NCI-H1417 treated with DMSO at 0.1 percent for 48 hours (cell line): ENCODE data around the gene RHOF.
"Not testable (repeated sequence)": the region's sequence is repeated elsewhere in the genome, so short reads cannot be mapped to it uniquely, and the experiment has no call there.

Source experiments
- DNase-seq: peaks from one replicate; lab custom pipeline; 2025; lab: John Stamatoyannopoulos, UW

RHOF gene

DNA sequence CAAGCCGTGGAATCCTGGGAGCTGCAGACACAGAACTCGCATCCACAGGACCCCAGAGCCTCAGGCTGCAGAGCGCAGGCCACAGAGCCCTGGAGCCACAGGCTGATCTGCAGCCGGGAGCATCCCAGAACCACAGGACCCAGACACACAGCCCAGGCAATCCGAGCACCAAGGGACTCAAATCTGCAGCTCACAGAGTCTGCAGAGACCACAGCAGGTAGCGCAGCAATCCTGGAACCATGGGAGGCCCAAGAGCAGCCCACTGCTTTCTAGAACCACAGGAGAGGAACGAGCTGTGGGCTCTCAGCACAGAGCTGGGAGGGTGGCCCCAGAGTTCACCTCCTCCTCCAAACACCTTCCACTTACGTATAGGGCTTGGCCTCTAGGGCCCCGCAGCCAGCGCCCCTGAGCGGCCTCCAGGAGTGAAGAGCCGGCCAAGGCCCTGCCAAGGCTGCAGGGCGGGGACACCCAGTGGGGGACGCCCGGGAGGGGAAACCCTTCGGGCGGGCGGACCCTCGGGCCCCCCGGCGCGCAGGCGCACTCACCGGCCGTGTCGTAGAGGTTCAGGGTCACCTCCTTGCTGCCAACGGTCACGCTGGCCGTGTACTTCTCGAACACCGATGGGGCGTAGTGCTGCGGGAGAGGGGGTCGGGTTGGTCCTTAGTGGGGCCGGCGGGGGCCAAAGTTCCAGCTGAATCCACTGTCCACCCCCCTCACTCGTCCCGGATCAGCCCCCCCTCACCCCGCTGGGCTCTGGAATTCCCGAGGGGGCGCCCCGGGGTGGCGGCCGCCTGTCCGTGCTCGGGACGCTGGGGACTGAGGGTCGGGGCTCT is 665 bp downstream of the RHOF start:
- no peak for DNase-seq

DNA sequence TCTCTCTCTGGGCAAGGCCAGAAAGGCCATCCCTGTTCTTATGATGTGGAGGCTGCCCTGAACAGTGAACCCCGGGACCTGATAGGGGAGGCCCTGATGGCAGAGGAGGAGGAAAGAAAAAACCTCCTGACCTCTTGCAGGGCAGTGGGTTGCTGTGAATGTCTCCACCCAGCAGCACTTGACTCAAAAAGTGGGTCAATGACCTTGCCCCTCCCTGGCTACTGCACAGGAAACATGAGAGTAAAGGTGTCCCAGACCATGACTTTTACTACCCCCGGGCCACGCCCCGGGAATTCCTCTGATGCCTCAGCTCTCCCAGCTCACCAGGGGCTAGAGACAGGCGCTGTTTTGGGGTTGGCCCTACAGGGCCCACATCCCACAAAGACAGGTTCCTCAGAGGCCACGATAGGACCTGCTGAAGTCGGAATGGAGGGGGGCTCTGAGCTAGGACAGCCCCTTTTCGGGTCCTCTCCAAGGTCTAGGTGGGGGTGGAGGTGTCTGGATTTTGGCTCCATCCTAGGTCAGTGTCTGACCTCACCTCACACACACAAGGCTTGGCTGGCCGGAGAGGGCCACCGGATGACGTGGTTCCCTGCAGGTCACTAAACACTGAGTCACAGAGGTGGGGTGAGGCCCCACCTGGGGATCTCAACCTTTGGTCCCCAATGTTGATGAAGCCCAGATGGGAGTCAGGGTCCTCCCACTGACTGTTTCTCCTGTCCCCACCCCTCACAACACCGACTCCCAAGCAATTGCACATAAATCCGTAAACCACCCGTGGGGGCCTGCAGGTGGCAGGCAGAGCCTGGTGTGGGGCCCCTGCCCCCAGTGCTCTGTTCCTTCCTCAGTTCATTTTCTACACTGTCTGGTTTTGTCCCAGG is 1.6 kb downstream of the RHOF start:
- DNase-seq: no peak

DNA sequence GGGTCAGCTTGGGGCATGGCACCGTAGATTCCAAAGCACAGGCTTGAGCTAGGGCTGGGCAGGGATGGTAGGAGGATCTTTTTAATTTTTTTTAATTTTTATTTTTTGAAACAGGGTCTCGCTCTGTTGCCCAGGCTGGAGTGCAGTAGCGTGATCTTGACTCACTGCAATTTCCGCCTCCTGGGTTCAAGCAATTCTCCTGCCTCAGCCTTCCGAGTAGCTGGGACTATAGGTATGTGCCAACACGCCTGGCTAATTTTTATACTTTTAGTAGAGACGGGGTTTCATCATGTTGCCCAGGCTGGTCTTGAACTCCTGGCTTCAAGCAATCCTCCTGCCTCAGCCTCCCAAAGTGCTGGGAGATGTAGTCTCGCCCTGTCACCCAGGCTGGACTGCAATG is 2.7 kb downstream of the RHOF start:
- not testable (repeated sequence) for DNase-seq

DNA sequence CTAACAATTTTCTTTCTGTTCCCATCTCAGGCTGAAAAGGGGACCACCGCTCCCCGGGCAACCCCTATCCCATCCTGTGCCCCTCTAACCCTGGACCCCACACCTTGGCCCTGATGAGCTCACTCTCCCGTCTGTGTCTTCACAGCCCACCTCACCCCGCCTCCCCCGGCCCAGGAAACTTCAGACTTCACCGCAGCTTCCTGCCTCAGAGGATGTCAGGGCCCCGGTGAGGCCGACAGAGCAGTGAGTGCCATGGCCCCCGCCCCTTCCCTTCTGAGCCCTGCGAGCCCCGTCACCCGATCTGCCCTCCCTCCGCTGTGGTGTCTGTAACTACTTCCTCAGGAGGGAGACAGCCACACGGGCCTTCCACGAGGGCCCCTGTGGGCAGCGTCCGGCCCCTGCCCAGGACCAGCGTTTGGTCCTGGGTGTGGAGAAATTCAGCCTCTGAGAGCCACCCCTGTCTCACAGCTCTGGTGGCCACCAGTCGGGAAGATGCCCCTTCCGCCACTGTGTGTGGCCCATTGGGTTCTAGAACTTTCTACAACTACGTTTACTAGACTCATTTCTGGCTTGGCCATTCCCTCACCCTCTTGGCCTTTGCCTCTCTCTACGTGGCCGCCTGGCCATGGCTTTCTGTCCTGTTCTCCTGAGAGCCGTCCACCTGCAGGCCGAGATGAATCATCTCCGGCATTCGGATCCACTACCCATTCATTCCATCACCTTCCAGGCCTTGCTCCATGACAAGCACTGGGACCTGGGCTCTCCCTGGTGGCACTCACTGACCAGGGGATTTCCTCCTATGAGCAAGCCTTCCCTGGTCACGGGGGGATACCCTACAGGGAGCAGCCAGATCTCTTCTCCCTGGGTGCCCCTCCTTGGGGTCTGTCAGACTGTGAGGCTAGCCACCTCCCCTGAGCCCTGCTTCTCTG is 3.4 kb downstream of the RHOF start:
- DNase-seq: no peak

DNA sequence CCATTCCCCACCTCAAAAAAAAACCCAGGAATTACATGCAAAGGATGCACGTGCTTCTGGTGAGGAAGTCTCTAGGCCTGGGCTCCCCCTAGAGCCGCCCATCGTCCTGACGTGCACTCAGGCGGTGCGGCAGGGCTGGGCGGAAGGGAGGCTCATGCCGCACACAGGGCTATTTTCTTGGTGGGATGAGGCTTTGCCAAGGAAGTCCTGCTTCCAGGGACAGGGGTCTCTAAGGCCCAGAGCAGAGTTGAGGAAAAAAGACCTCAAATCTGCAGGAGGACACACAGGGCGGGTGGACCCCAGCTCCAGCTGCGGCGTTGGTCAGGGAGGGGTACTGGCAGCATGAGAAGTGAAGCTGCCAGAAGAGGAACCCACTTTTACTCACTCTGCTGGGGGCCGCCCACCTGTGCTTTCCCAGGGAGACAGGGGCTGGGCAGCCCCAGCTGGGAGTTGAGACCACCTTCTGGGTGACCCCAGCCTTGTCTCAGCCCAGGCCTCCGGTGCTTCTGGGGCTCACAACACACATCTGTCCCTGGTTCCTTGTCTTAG is 4.2 kb downstream of the RHOF start:
- no peak for DNase-seq

- DNase-seq: no peak
These were observed 5.2 kb downstream of the RHOF start for GRCh38 chr12:121788176-121788818.

DNA sequence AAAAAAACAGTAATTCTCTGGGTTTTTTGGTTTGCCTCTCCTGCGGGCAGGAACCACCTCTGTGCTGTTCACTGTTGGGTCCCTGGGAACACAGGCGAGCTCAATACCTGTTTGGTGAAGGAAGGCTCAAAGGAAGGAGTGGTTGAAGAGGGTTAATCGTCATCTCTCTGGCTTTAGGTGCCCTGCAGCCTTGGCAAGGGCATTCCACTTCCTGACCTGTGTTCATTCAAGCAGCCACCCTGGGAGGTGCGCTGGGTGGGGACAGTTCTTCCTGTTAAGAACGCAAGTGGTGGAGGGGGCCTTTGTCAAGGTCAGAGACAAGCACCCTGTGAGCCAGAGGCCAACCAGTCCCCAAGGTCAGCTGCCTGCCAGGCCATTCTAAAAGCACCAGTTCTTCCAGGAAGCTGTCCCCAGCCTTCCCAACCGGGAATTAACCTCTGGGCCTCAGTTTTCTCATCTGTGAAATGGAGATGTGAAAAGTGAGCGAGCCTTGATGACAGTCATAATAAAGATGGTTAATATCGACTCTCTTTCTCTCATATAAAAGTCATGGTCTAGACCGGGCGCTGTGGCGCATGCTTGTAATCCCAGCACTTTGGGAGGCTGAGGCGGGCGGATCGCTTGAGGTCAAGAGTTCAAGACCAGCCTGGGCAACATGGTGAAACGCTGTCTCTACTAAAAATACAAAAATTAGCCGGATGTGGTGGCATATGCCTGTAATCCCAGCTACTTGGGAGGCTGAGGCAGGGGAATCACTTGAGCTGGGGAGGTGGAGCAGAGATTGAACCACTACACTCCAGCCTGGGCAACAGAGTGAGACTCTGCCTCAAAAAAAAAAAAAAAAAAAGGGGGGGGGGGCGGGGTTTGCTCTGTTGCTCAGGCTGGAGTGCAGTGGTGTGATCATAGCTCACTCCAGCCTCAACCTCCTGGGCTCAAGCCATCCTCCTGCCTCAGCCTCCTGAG is 6.1 kb downstream of the RHOF start:
- no peak for DNase-seq

DNA sequence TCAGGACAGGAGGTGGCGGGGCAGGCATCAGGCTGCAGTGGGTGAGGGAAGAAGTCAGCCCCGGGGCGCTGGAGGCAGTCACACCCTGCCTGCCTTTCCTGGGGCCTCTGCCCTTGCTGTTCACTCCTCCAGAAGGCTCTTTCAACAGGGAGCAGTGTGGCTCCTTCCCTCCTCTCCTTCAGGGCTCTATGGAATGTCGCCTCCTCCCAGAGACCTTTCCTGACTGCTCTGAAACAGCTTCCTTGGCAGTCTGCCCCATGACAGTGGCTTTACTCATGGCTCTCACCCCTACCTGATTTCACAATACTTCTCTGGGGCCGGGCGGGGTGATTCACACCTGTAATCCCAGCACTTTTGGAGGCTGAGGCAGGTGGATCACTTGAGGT is 7.1 kb downstream of the RHOF start:
- DNase-seq: no peak

GRCh38 chr12:121784460-121784859 is 9.0 kb downstream of the RHOF start:
- no peak for DNase-seq

GRCh38 chr12:121783766-121784165 is 9.7 kb downstream of the RHOF start:
- no peak for DNase-seq

DNA sequence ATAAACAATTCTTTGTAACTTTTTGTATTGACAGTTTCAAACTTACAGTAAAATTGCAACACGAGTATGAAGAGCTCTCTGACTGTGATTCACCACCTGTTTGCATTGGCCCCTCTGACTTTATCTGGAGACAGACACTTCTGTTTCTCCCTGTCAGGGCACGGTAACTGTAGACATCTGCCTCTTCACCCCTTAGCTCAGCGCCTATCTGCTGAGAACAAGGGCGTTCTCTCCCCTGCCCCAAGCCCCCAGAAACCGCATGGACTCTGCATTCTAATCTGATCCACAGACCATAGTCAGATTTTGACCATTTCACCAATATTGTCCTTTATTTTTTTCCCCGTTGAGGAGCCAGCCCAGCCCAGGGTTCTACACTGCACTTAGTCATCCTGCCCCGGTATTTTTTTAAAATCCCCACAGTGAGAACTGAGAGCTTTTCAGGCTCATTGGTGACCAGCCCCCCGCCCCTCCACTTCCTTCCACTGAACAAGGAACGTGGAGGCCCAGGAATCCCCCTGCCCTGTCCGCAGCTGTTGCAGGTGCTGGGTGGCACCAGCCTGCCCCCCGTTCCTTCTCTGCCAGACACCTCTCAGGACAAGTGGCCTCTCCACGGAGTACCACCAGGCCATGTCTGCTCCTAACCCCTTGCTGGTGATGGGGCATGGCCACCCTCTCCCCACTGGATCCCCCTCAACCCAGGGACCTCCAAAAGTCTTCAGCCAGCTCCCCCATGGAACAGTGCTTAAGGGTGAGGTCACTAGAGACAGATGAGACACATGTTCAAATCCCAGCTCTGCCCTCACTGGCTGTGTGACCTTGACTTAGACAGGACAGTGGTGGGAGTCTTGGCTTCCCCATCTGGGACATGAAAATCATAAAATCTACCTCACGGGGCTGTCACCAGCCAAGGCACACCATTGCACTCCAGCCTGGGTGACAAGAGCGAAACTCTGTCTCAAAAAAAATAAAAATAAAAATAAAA is 11.2 kb downstream of the RHOF start:
- no peak for DNase-seq

DNA sequence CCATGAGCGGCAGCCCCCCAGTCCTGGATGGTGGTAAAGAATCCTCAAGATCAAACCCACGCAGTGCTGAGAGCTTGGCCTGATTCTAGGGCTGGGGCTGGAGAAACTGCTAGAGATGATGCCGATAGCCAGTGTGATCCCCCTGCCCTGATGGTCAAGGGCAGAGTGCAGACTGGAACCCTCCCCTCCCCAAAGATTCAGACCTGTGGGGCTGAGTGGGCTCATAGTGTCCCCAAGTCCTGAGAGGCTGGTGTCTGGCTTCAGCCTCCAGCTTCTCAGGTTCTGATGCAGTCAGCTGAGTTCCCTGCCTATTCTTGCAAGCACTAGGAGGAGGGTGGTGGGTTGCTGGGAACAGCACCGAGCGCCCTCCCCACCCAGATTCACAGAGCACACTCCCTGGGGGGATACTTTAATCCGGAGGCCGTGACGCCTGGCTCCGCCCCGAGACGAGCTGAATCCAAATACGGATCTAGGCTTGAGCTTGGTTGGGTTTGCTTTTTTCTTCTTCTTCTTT is 11.9 kb downstream of the RHOF start:
- no peak for DNase-seq

GRCh38 chr12:121780429-121780828 is 13.1 kb downstream of the RHOF start:
- DNase-seq: no peak

- DNase-seq: no peak
These were observed 14.0 kb downstream of the RHOF start for GRCh38 chr12:121779422-121779895.

- no peak for DNase-seq
These were observed 14.7 kb downstream of the RHOF start for GRCh38 chr12:121778567-121779421.

DNA sequence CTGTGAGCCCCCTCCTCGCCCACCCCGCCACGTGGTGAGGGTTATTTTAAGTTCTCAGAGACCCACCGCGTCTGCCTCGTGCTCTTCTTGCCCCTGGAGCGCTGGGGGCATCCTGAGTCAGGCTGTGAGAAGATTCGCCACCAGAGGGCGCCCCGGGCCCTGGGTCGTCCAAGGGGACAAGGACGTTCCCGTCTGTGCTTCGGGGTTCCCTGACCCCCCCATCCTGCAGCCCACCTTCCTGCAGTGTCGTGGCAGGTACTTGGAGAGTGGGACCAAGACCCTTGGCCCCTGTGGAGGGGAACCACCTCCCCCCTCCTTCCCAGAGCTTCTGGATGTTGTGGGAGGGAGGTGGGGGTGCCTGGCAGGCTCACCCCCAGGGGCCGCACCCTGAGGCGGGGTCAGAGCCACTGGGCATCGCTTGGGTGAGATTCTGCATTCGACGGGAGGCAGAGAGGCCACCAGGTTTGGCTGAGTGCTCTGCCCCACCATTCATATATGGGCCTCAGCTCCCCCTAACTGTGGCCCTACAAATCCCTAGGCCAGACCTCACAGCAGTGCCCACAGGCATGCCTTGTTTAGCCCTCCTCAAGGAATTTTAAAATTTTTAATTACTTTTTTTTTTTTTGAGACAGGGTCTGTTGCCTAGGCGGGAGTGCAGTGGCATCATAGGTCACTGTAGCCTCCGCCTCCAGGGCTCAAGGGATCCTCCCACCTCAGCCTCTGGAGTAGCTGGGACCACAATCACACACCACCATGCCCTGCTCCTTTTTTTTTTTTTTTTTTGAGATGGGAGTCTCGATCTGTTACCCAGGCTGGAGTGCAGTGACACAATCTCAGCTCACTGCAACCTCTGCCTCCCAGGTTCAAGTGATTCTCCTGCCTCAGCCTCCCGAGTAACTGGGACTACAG is 17.0 kb downstream of the RHOF start:
- no peak for DNase-seq
